Loucy (cell line): Measurements from ENCODE around the gene C17orf114.

Experiments used
- H2AFZ ChIP-seq: fragments of 200-600 bp; sonication (generic); 2 replicates; pipeline ENCODE4 v1.6.0; 2016; ENCODE audit warnings: antibody characterized with exemption, mild to moderate bottlenecking, low read length, moderate library complexity
- H3F3A ChIP-seq: fragments of 200-600 bp; 2 replicates; pipeline ENCODE4 v1.6.0; 2016; ENCODE audit warnings: antibody characterized with exemption, low read depth, mild to moderate bottlenecking
- H3K27me3 ChIP-seq: fragments of 200-600 bp; sonication (generic); 2 replicates; pipeline ENCODE4 v1.6.1; 2014; ENCODE audit warnings: low read length, mild to moderate bottlenecking; ENCODE audit not compliant: insufficient read depth, poor library complexity, severe bottlenecking
- H3K36me3 ChIP-seq: fragments of 200-600 bp; sonication (generic); 2 replicates; pipeline ENCODE4 v1.6.1; 2016; ENCODE audit warnings: low read length; ENCODE audit not compliant: insufficient read depth
- H3K4me1 ChIP-seq: fragments of 200-600 bp; sonication (generic); 2 replicates; pipeline ENCODE4 v1.5.1; 2014; ENCODE audit warnings: low read length, mild to moderate bottlenecking; ENCODE audit not compliant: insufficient read depth, poor library complexity, severe bottlenecking
- H3K4me2 ChIP-seq: fragments of 200-600 bp; sonication (generic); 2 replicates; pipeline ENCODE4 v1.6.0; 2014; ENCODE audit warnings: antibody characterized with exemption, low read length, low read depth, mild to moderate bottlenecking; ENCODE audit not compliant: poor library complexity, severe bottlenecking
- H3K4me3 ChIP-seq: fragments of 200-600 bp; sonication (generic); 2 replicates; pipeline ENCODE4 v1.5.1; 2014; ENCODE audit warnings: low read length, mild to moderate bottlenecking, mixed read lengths; ENCODE audit not compliant: poor library complexity, severe bottlenecking
- H3K79me2 ChIP-seq: fragments of 200-600 bp; sonication (generic); 2 replicates; pipeline ENCODE4 v1.6.1; 2014; ENCODE audit warnings: low read length; ENCODE audit not compliant: insufficient read depth
- H3K9ac ChIP-seq: fragments of 200-600 bp; sonication (generic); 2 replicates; pipeline ENCODE4 v1.6.0; 2014; ENCODE audit warnings: mild to moderate bottlenecking, low read depth, low read length, moderate library complexity; ENCODE audit not compliant: poor library complexity, severe bottlenecking
- H3K9me2 ChIP-seq: fragments of 200-600 bp; sonication (generic); replicated peaks from 2 replicates; pipeline ENCODE4 v1.6.1; 2016; ENCODE audit warnings: low read depth, low read length, mixed read lengths
- H3K9me3 ChIP-seq: fragments of 200-600 bp; sonication (generic); 2 replicates; pipeline ENCODE4 v1.6.1; 2014; ENCODE audit warnings: mild to moderate bottlenecking, antibody characterized with exemption, low read length, low read depth; ENCODE audit not compliant: insufficient read depth
- H4K20me1 ChIP-seq: fragments of 200-600 bp; sonication (generic); 2 replicates; pipeline ENCODE4 v1.6.0; 2014; ENCODE audit warnings: antibody characterized with exemption, low read length, mild to moderate bottlenecking; ENCODE audit not compliant: insufficient read depth, poor library complexity, severe bottlenecking
- CTCF ChIP-seq: fragments of 200-600 bp; sonication (generic); conservative IDR thresholded peaks from 2 replicates; pipeline ENCODE4 v1.5.1; 2014; ENCODE audit warnings: mild to moderate bottlenecking, antibody characterized with exemption, low read length
- EZH2phosphoT487 ChIP-seq: fragments of 200-600 bp; IDR thresholded peaks from 2 replicates; pipeline ENCODE4 v1.6.1; 2018; ENCODE audit warnings: antibody characterized with exemption, mild to moderate bottlenecking, moderate library complexity, borderline replicate concordance

Gene C17orf114

DNA sequence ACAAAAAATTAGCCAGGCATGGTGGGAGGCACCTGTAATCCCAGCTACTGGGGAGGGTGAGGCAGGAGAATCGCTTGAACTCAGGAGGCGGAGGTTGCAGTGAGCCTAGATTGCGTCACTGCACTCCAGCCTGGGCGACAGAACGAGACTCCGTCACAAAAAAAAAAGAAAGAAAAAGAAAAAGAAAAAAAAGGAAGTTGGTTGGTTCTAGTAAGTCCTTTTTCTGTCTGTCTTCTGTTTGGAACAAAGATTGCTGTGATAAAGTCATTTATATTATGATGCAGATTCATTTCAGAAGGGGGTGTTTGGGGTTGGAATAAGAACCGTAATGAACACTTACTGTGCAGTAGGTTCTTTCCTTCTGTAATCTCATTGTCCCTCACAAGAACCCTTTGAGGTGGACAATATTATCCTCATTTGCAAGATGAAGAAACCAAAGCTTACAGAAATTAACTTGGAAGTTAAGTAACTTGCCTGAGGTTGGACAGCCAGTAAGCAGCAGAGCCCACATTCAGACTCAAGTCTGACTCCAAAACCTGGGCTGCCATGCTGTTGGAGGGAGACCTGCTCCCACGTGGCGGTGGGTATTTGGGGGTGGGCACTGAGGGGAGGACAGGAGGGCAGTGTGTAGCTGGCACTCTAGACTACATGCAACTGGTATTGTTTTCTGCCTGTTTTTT is 41.3 kb upstream of the C17orf114 start:
- H3K79me2 ChIP-seq, result peaks cover 29% of the 10 kb centered on the region; the same call in 1 of the 2 replicates

GRCh38 chr17:4842376-4842775 is 40.2 kb upstream of the C17orf114 start:
- no peak overlapping the region for H3K4me2 ChIP-seq
- no peaks in the 10 kb centered on the region for H3K9me2 ChIP-seq
- peaks cover 26% of the 10 kb centered on the region; the same call in 1 of the 2 replicates for H3K79me2 ChIP-seq
- H3K27me3 ChIP-seq, result no peaks in the 10 kb centered on the region
- no peak overlapping the region for H3K4me3 ChIP-seq
- H2AFZ ChIP-seq, result no peak overlapping the region
- H4K20me1 ChIP-seq, result peaks cover 24% of the 10 kb centered on the region
- TF ChIP-seq CTCF (no peak), EZH2phosphoT487 (no peak)
- peaks cover 25% of the 10 kb centered on the region for H3K4me1 ChIP-seq
- no peaks in the 10 kb centered on the region for H3K9me3 ChIP-seq
- H3F3A ChIP-seq, result no peaks in the 10 kb centered on the region
- H3K36me3 ChIP-seq, result no peaks in the 10 kb centered on the region
- H3K9ac ChIP-seq, result no peak overlapping the region

More for the DNA sequence above, 41.3 kb upstream of the C17orf114 start:
- H3F3A ChIP-seq, result no peaks in the 10 kb centered on the region
- H3K36me3 ChIP-seq, result no peaks in the 10 kb centered on the region
- H3K9ac ChIP-seq, result no peak overlapping the region
- H3K4me2 ChIP-seq, result no peak overlapping the region
- no peaks in the 10 kb centered on the region for H3K27me3 ChIP-seq
- H3K9me2 ChIP-seq, result no peaks in the 10 kb centered on the region
- H3K9me3 ChIP-seq, result no peaks in the 10 kb centered on the region
- H3K4me3 ChIP-seq, result no peak overlapping the region
- peaks cover 22% of the 10 kb centered on the region for H3K4me1 ChIP-seq
- no peak overlapping the region for H2AFZ ChIP-seq
- TF ChIP-seq EZH2phosphoT487 (no peak), CTCF (no peak)
- peaks cover 19% of the 10 kb centered on the region for H4K20me1 ChIP-seq

DNA sequence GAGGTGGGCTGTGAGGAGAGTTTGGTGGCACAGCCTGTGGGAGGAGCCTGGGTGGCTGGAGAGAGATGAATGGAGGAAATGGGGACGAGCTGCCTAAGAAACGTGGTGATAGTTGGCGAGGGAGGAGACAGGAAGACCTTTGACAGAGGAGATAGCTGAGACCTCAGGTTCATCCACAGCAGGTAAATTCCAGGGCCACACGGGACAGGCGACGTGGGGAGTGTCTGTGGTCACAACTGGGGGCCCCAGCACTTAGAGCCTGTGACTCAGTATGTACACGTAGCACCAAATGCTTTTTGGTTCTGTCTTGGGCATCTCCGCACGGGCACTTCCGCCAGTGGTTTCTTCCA is 38.7 kb upstream of the C17orf114 start:
- TF ChIP-seq EZH2phosphoT487 (no peak), CTCF (no peak)
- Histone ChIP-seq H3K4me3 (peak overlapping the region; percentile 5), H3K4me1 (peaks cover 33% of the 10 kb centered on the region), H3K4me2 (peak overlapping the region; percentile 41), H3K79me2 (peaks cover 37% of the 10 kb centered on the region; the same call in 1 of the 2 replicates), H3K9ac (no peak overlapping the region), H3K27me3 (no peaks in the 10 kb centered on the region), H3K9me3 (no peaks in the 10 kb centered on the region), H4K20me1 (peaks cover 26% of the 10 kb centered on the region), H2AFZ (no peak overlapping the region), H3K36me3 (no peaks in the 10 kb centered on the region), H3K9me2 (no peaks in the 10 kb centered on the region), H3F3A (no peaks in the 10 kb centered on the region)
